IPS-15b (cell line): ENCODE results near the gene LEMD1.
A peak's percentile ranks its signal among the peaks of the same experiment; 100 is the strongest.

Experiments used
- H3K27me3 ChIP-seq: one replicate; pipeline ENCODE4 v1.6.1; 2013; ENCODE audit warnings: low read length; ENCODE audit not compliant: control insufficient read depth, insufficient read depth
- H3K36me3 ChIP-seq: one replicate; pipeline ENCODE4 v1.6.1; 2013; ENCODE audit warnings: low read length; ENCODE audit not compliant: control insufficient read depth, insufficient read depth
- H3K4me1 ChIP-seq: one replicate; pipeline ENCODE4 v1.6.1; 2013; ENCODE audit warnings: mild to moderate bottlenecking, low read length; ENCODE audit not compliant: control insufficient read depth, insufficient read depth
- H3K4me3 ChIP-seq: one replicate; pipeline ENCODE4 v1.5.1; 2013; ENCODE audit warnings: low read depth, low read length
- H3K9ac ChIP-seq: one replicate; pipeline ENCODE4 v1.6.1; 2013; ENCODE audit warnings: low read depth, mild to moderate bottlenecking, low read length
- H3K9me3 ChIP-seq: one replicate; pipeline ENCODE4 v1.6.1; 2013; ENCODE audit warnings: mild to moderate bottlenecking, low read length; ENCODE audit not compliant: control insufficient read depth, insufficient read depth

The LEMD1 gene, protein sequence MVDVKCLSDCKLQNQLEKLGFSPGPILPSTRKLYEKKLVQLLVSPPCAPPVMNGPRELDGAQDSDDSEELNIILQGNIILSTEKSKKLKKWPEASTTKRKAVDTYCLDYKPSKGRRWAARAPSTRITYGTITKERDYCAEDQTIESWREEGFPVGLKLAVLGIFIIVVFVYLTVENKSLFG

DNA sequence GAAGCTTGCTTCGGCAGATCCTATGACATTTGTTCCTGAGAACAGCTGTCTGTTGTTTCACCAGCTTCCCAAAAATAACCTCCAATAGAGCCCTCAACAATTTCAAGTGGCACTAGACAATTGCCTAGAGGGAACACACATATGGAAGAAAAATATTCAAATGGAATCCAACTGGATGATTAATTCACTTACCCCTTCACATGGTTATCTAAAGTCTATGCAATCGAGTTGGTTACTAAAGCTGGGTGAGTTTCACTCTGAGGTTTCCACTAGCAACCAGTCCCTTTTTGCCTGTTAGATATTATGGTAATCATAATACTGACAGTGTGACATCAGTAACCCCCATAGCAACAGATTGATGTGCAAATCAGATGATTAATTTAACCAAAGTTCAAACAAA lies at the start of gene LEMD1:
Gene LEMD1 (minus strand): TSS at position 259 of the 400 bp plus-strand sequence. CDS start 1,520 bp downstream, outside the sequence.
- H3K4me3 ChIP-seq, result no peak within 1 kb of the TSS
- peaks cover 11% of the 10 kb centered on the region for H3K27me3 ChIP-seq
- no peak within 1 kb of the TSS for H3K9ac ChIP-seq
- no peaks in the 10 kb centered on the region for H3K36me3 ChIP-seq
- no peaks in the 10 kb centered on the region for H3K9me3 ChIP-seq
- peaks cover 3% of the 10 kb centered on the region for H3K4me1 ChIP-seq

DNA sequence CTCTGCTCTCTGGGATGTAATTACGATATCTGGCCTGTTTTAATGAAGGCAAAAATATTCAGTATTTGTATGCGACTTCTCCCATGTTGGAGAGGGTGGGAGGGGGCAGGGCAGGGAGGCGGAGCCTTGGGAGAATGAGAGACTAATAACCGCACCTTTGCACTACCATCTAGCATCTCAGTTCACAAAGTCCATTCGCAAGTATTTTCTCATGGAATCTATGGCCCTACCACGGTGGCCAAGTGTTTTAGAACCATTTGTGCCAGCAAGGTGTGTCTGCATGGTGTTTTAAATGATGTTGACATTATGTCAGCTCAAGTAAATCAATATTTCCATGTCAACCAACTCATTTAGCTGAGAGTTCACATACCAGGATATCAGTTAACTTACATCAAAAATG lies 48.3 kb upstream of the LEMD1 start:
- Histone ChIP-seq H3K36me3 (no peaks in the 10 kb centered on the region), H3K9ac (no peak overlapping the region), H3K4me1 (peaks cover 2% of the 10 kb centered on the region), H3K4me3 (no peak overlapping the region), H3K27me3 (peaks cover 3% of the 10 kb centered on the region), H3K9me3 (no peaks in the 10 kb centered on the region)

DNA sequence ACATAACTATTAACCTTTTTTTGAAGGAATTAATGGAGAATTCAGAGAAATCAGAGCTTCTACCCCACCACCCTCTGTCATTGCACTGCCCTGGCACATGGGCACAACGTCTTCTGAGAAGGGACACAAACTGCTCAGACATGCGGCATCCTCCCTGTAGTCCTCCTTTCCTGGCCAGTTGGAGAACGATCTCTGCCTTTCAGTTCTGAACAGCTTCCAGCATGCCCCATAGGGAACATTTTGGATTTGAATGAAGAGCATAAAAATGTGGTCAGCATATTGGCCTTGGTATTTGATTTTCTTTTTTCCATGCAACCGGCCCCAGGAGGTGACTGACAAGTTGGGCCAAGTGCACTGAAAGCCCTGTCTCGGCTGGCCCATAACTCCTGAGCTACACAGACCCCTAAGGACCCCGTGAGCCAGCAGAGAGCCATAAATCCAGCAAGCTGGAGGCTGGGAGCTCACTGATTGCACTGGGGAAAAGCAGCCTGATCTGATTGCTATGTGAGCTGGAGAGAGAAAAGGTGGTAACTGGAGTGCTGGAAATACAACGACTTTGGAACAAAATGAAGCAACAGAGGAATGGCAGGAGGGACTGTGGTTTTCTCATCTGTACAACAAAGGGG lies 44.9 kb upstream of the LEMD1 start:
- no peaks in the 10 kb centered on the region for H3K4me1 ChIP-seq
- no peak overlapping the region for H3K9ac ChIP-seq
- H3K9me3 ChIP-seq, result no peaks in the 10 kb centered on the region
- H3K4me3 ChIP-seq, result no peak overlapping the region
- no peaks in the 10 kb centered on the region for H3K36me3 ChIP-seq
- no peaks in the 10 kb centered on the region for H3K27me3 ChIP-seq

DNA sequence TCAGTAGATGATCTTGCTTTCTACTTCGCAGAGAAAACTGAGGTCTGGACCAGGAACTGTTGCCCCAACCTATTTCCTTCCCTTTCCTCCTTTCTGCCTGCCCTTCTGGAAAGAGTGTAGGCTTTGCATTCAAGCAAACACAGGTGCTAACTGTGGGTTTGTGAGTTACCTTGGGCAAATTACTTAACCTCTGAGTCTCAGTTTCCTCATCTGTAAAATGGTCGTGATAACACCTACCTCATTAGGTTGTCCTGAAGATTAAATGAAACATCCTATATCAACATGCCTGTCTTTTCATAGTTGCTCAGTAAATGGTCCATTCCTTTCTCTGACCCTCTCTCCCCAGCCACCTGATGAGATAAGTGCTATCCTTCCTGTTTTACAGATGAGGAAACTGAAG lies 43.5 kb upstream of the LEMD1 start:
- no peak overlapping the region for H3K4me3 ChIP-seq
- no peak overlapping the region for H3K9ac ChIP-seq
- H3K27me3 ChIP-seq, result no peaks in the 10 kb centered on the region
- no peaks in the 10 kb centered on the region for H3K9me3 ChIP-seq
- H3K36me3 ChIP-seq, result no peaks in the 10 kb centered on the region
- H3K4me1 ChIP-seq, result no peaks in the 10 kb centered on the region

DNA sequence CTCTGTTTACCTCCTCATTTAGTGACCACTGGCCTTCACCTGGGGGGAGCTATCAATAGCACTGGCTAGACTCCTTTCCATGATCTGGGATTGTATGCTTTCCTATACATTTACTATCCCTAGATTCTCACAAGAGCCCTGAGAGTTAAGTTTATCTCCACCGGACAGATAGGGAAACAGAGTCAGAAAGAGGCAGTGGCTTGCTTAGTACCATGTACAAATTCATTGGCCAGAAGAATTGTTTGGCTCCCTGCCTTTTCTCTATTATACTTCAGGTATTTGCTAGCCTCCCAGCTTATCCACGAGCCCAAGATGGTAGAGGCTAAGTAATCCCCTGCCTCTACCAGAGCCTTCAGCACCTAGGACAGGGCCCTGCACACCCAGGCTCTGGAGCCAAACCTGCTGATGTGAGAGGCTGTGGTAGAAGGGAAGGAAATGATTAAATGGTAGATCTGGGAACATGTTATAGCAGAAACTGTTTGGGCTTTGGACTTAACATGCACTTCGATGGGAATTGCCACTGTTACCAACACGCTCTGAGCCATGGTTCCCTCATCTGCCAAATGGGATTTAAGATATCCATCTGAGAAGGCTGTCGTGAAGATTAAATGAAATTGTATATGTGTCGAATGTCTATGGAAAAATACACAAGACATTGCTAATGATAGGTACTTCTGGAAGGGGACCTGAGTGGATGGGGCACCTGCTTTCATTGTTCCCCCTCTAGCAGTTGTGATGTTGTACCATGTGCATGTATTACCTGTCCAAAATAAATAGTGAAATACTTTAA lies 37.1 kb upstream of the LEMD1 start:
- H3K9ac ChIP-seq, result no peak overlapping the region
- H3K36me3 ChIP-seq, result no peaks in the 10 kb centered on the region
- peaks cover 16% of the 10 kb centered on the region for H3K4me1 ChIP-seq
- H3K4me3 ChIP-seq, result no peak overlapping the region
- H3K9me3 ChIP-seq, result no peaks in the 10 kb centered on the region
- H3K27me3 ChIP-seq, result peaks cover 27% of the 10 kb centered on the region

DNA sequence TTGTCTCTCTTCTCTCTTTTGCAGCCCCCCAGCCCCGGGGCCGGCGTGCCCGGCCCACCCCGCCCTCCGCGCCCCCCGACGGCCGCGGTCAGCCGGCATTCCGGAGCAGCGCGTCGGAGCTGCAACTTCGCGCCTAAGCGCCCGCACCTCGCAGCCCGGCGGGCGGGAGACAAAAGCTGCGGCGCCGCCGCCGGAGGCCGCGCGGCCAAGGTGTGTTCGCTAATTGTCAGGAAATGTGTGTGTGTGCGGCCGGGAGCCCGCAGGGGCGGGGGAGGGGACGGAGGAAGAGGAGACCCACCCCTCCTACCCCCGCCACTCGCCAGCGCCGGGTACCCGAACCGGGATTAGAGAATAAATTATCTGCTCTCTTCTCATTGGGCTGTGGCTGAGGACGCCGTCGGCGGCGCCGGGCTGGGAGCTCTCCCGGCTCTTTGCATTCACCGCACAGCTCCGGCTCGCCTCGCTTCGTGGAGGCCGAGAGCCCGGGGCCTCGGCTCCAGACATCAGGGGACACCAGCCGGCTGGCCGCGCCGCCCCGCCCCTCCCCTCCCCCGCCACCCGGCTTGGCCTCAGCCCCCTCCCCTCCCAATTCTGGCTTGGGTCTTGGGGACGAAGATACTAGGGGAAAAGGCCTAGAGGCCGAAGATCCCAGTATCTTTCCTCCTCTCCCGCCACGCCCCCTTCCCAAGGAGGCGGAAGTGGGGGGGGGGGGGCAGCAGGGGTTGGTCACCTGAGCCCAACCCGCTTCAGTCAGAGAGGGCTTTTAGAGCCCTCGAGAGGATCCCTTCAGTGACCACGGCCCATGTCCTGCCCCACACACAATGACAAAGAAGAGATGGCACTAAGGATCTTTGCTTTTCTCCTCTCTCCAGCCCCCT lies 35.3 kb upstream of the LEMD1 start:
- Histone ChIP-seq H3K4me3 (peak overlapping the region; percentile 85), H3K36me3 (no peaks in the 10 kb centered on the region), H3K27me3 (peaks cover 42% of the 10 kb centered on the region), H3K4me1 (peaks cover 24% of the 10 kb centered on the region), H3K9ac (no peak overlapping the region), H3K9me3 (no peaks in the 10 kb centered on the region)

DNA sequence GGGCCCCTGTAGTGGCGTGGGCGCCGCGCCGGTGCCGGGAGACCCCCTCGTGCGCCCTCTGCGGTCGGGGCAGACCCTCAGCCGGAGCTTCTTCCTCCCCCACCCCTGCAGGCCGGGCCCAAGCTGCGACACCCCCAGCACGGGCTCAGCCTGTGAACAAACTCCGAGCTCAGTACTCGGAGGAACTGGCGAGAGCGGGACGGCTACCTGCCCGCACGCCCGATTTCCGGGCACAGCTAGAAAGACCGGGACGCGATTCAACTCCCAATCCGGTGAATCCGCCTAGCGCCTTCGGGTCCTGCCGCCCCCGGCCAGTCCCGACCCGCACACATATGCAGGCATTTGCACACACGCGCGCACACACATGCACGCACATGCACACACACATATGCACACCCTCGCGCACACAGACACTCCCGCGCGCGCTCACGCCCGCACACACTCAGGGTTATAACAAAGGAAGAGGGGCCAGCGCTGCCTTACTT lies 34.6 kb upstream of the LEMD1 start:
- peak overlapping the region; percentile 68 for H3K9ac ChIP-seq
- peaks cover 42% of the 10 kb centered on the region for H3K27me3 ChIP-seq
- H3K36me3 ChIP-seq, result no peaks in the 10 kb centered on the region
- H3K9me3 ChIP-seq, result no peaks in the 10 kb centered on the region
- H3K4me1 ChIP-seq, result peaks cover 29% of the 10 kb centered on the region
- H3K4me3 ChIP-seq, result peak overlapping the region; percentile 85

DNA sequence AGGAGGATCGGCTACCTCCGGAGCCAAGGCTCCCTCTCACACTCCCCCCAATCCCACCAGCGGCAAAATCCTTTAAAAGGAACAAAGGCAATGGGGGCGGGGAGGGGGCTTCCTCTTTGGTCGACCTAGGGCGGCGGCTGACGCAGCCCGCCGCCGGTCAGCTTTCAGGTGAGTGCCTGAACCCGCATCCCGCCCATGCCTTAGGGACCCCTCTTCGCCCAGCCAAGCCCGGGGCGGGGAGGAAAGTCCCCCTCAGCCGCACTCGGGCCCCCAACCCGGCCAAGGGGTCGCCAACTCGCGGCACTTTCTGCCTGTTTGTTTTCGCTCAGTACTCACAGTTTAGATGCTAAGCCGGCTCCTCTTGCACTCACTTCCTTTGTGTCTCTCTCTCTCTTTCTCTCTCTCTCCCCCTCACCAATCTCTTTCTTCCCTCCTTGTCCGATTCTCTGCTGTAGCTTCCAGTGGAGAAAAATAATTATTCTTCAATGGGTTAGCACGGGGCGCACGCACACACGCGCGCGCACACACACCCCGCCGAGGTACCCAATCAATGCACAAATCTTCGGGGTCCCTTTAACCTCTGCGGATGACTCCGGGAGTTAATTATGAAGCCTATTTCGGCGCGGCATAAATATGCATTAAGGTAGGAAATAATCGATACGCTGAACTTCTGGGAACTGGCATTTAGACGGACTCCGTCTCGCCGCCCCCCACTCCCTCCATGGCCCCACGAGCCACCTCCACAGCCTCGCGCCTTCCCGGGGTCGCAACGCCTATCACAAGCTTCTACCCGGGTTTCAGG lies 33.9 kb upstream of the LEMD1 start, which contains the start of gene BLACAT1:
Gene BLACAT1 (minus strand): TSS at position 465 of the 802 bp plus-strand sequence.
- H3K4me1 ChIP-seq, result peaks cover 35% of the 10 kb centered on the region
- H3K9me3 ChIP-seq, result no peaks in the 10 kb centered on the region
- H3K4me3 ChIP-seq, result peak within 1 kb of the TSS; percentile 85
- peaks cover 42% of the 10 kb centered on the region for H3K27me3 ChIP-seq
- H3K36me3 ChIP-seq, result no peaks in the 10 kb centered on the region
- peak within 1 kb of the TSS; percentile 68 for H3K9ac ChIP-seq

DNA sequence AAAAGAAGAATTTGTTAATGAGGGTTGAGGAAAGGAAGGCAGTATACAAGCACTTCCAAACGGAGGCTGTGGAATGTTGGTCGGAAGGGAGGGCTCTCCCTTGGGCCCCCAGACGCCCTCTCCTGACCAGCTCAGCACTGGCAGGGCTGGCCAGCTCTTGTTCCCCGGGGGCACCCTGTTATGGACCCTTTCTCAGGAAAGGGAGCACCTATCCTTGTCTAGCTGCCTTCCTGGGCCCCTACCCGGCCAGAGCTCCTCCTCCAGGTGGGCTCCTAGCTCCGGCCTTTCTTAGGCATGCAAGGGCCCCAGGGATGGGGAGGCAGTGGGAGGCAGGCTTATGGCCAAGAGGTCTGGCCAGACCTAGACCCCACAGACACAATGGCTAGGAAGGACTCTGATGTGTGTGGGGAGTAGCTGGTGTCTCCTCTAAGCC lies 33.1 kb upstream of the LEMD1 start:
- Histone ChIP-seq H3K27me3 (peaks cover 42% of the 10 kb centered on the region), H3K4me3 (peak overlapping the region; percentile 85), H3K9me3 (no peaks in the 10 kb centered on the region), H3K9ac (no peak overlapping the region), H3K36me3 (no peaks in the 10 kb centered on the region), H3K4me1 (peaks cover 40% of the 10 kb centered on the region)

DNA sequence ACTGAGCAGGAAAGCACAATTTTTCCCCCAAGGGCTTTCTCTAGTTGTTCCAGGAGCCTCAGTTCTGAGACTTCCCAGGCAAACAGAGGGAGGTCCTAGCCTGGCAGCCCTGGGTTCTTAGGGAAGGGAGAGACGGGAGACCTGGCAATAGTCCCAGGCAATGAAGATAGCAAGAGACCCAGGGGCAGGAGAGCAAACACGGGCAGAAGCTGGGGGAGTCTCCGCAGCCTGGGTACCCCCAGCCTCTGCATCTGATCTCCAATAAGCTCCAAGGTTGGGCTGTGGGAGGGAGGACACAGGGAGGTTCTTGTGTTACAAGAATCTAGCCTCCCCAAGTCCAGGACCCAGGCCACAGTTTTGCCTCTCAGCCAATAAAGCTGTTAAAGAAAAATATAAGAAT lies 31.6 kb upstream of the LEMD1 start:
- H3K4me1 ChIP-seq, result peaks cover 50% of the 10 kb centered on the region
- H3K9ac ChIP-seq, result no peak overlapping the region
- H3K9me3 ChIP-seq, result no peaks in the 10 kb centered on the region
- no peaks in the 10 kb centered on the region for H3K36me3 ChIP-seq
- no peak overlapping the region for H3K4me3 ChIP-seq
- H3K27me3 ChIP-seq, result peaks cover 47% of the 10 kb centered on the region
